Stimulated activated CD4-positive, alpha-beta T cell treated with anti-CD3 and anti-CD28 coated beads, Interleukin-1b, Interleukin-23, amount 100 ng/mL, for 1 hour (primary cell): ENCODE results near the gene FADS2.
"Not testable (repeated sequence)": the region's sequence is repeated elsewhere in the genome, so short reads cannot be mapped to it uniquely, and the experiment has no call there.

Source experiments
- DNase-seq, 2 donors: peaks; one replicate each; pipeline ENCODE4 v3.0.0-alpha.2; 2020; ENCODE audit warnings: low read depth in 2 of 2

FADS2 gene

DNA sequence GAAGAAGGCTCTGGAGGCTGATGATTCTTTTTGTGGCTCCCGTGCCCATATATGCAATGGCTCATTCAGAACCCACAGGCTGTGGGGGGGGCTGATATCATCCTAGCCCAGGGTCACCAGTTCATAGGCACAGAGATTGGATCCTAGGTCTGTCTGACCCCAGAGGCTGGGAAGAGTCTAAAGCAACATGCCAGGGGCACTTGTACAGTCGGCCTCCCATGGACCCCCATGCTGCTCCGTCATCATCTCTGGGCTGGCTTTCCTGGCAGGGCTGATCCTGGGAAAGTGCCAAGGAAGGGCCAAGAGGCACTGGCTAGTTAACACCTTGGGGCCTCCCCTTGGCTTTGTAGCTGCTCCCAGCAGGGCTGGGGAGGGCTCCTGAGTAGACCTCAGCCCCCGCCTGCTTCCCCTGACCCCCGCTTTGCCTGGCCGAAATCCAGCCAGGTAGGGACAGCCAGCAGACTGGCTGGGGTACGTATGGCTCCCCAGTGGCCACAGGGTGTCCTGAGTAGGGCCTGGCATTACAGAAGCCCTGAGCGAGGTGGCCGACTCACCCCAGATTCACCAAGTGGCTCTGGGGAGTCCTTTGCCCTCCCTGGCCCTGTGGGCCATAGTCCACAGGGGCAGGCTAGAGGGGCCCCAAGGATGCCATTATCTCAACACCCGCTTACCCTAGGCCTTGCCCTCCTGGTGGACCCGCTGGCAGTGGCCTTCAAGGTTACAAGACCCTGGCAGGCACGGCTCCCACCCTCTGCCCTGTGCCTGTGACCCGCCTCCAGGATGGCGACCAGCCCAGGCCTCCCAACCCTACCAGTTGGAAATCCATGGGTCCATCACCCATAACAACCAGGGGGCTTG, 40.7 kb downstream of the FADS2 start:
- no peak for DNase-seq

DNA sequence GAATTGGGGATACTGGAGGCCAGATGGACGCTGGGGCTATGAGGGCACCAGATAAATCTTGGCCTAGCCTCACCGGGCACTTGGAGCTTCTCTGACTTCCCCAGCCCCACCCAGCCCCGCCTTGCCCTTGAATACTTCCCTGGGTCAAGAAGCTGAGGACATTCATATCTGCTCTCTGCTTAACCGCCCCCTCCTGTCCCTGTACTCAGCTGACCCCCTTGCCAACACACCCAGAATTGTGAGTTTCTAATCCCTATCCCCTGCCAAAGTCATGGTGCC, 41.3 kb downstream of the FADS2 start:
- DNase-seq, result no peak

DNA sequence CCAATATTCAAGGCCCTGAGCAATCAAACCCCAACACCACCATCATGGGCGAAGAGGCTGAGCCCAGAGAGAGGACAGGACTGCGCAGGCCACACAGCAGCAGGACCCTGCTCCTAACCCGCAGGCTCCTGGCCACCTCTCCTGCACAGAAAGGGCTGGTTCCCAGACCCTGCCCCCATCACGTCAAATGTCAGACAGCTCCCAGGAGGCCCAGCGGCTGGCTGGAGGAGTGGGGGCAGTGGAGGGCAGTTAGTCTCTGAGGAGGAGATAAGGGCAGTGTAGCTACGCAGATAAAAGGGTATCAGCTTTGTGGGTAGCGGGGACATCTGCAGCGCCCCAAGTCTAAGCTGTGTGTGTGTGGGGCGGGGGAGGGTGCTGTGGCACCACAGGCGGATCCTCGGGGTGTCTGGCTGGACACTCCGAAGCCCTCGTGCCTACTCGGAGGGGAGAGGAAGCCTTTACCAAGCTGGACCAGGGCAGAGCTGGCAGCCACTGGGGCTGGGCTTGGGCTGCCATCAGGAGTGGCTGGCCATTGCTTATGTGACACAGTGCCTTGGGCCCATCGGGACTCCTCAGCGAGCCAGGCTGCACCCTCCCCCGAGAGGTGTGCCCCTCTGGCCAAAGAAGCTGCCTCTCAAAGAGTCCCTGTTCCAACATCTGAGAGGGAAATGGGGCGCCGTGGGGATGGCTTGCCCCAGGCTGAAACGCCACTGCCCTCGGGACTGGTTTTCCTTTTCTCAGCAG, 41.8 kb downstream of the FADS2 start:
- DNase-seq, result no peak

DNA sequence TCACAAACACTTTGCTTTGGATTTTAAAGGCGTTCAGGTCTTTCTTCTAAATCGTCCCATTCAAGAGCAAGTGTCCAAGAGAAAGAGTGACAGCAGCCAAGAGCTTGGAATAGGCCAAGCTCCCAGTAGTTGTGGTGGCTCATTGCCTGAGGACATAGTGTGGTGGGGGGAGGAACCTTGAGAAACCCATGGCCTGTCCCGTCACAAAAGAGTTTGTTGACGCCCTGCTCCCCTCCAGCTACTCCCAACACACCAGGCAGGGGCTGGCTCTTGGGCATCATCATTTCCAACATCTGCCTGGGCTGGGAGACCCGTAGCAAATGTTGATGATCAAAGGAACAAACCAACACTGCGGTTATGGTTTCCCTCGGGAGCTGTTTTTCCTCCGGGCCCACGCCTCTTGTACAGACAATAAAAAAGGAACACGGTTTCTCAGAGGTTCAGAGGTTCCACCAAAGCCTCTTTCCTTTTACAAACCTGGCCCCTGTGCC, 42.5 kb downstream of the FADS2 start:
- no peak for DNase-seq

DNA sequence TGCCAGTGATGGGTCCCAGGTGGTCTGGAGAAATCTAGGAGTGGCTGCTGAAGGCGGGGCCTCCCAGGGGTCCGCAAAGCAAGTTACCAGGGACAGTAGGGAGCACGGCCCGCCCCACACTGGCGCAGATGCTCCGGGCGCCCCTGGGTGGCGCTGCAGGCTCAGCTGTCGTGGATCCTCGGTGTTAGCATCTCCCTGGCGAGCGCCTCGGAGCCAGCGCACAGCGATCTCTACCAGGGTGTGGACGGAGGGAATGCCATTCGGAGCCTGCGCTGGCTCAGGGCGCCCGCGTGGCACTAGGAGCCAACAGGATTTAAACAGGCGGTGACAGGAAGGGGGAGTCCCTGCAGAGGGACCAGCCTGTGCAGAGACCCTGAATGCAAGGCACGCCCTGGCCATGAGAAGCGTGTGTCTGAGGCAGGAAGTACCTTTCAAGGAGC, 43.1 kb downstream of the FADS2 start:
- DNase-seq, result peak; percentile 15 to 40

DNA sequence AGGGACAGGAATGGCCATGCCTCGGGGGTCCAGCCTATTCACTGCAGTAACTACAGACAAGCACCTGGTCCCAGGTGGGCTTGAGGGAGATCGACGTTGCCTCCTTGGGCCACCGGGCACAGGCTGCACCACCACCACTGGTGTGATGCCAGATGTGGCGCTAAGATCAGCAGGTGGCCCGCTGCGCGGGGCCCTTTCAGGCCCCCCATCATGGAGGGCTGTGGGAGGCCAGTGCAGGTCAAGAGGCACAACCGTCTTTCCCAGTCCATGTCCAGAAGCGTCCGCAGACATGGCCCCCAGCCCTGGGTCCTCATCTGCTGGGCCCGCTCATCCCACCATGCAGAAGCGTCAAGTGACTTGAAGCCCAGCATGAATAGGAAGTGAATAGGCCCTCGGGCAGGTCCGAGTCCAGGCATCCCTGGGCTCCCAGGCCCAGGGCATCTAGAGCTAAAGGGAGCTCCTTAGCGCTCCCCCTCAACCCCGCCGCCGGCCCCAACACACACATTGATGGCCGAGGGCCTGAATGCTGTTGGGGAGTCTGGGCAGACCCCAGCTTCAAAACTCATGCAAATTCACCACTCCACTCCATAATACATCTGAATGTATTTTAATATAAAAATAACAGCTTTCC, 45.0 kb downstream of the FADS2 start:
- no peak for DNase-seq

DNA sequence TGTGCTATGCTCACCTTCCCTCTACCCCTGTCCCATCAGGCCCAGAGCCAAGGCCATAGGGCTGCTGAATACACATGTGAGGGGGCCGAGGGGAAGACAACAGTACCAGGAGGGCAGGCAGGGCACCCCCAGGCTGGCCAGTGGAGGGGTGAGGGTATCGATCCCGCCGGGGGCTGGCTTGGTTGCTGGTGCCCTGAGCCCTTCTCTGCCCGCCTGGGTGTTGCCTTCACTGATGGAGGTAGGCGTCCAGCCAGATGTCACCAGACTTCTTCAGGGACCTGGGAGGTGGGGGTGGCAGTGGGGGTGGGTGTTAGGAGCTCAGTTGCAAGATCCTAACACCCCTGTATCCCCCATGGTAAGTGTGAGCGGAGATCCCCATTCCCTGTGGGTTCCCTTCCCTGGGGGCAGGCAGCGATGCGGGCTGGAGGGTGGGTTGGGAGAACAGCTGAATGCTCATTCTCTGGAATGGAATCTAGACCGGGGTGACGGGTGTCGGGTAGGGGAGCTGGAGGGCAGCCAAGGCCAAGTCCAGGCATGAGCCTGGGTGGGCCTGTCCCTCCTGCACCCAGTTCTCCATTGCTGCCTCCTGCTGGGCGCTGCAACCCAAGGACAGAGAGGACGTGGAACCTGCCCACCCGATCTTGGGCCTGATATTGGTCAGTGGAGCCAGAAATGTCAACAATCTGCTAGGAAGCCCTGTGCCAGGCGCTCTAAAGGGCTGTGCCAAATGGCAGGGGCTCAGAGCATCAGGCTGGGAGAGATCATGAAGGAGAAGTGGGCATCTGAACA, 45.7 kb downstream of the FADS2 start:
- no peak for DNase-seq

DNA sequence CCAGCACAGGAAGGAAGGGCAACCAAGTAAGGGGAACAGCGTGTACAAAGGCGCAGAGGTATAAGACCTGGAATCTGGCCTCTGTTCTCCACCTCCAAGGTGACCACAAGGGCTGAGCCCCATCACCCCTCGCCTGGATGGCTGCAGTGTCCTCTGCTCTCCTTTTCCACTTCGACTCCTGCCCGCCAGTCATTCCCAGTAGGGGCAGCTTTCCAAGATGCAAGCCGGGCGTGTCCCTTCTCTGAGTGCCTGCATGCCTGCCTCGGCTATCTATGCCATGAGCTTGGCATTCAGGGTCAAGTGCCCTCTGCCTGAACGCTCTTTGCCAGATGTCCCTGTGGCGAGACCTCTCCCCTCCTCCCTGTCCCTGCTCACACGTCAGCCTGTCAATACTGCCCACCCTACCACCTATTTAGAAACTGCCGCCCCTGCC, 46.3 kb downstream of the FADS2 start:
- DNase-seq, result no peak

DNA sequence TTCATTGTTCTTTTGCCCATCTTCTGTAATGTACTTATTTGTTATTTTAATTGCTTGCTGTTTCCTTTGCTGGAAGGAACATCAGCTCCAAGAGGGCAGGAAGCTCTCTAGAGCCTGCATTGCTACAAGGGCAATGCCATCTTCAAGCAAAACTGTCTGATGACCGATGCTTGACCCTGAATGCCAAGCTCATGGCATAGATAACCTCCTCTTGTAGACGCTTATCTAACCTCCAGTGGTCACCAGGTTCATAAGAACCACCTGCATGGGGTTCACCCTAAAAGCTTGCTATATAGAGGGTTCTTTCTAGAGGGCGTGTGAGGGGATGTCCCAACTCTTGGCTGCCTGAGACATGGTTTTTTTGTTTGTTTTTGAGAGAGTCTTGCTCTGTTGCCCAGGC, 46.8 kb downstream of the FADS2 start:
- no peak for DNase-seq

DNA sequence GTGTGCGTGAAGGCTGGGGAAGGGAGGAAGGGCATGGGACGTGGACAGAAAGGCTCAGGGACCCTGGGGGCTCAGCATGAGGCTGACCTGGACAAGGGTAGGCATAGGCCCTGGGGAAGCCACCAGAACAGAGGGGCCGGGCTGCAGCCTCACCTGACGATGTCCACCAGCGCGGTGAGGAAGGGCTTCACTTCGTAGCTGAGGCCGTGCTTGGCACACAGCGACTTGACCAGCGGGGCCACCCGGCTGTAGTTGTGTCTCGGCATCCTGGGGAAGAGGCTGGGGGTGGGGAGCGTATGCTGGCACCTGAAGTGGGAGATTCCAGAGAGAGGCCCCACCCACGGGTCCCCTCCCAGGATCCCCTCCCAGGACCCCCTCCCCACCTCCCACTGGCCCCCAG, 47.6 kb downstream of the FADS2 start:
- no peak for DNase-seq

DNA sequence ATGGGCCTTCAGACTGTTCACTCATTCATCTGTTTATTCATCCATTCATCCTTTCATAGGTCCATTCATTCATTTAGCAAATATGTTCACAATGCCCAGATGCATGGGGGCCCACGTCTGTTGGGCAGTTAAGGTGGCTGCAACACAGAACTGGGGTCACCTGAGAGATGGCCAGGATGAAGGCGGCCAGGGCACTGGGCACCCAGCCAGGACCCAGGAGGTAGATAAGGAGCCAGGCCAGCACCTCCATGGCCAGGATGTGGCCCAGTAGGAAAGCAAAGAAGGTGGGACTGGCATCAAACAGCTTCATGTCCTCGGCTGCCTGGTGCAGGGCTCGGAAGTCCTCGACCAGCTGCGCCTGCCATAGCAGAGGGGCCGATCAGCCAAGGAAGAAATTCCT, 51.1 kb downstream of the FADS2 start:
- DNase-seq, result no peak

DNA sequence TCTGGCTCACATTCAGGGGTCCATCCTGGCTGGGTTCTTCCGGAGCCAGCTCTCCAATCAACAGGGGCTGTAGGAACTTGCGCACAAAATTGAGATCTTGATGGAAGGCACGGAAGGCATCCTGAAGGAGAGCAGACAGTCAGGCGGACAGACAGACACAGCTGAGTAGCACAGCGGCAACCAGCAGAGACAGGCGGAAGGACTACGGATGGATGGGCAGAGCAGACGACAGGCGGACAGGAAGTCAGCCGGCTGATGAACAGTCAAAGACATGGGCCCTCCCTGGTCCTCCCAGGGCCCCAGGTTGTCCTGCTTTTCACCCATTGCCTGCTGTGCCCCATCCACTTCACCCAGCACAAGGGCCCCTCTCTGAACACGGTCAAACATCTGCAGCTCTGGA, 51.9 kb downstream of the FADS2 start:
- no peak for DNase-seq

DNA sequence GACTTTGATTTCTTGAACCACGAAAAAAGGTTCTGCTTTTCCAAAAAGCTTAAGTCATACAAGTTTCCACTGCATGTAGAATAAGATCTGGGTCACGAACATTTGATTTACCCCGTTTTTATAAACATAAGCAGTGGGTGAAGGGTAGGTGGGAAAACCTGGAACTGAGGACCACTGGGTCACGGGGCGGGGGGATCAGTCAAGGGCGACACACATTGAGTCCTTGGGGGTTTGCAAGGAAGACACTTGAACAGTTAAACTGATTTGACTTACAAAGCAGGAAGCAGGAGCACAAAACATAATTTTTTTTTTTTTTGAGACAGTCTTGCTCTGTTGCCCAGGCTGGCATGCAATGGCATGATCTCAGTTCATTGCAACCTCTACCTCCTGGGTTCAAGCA, 52.4 kb downstream of the FADS2 start:
- DNase-seq, result no peak

DNA sequence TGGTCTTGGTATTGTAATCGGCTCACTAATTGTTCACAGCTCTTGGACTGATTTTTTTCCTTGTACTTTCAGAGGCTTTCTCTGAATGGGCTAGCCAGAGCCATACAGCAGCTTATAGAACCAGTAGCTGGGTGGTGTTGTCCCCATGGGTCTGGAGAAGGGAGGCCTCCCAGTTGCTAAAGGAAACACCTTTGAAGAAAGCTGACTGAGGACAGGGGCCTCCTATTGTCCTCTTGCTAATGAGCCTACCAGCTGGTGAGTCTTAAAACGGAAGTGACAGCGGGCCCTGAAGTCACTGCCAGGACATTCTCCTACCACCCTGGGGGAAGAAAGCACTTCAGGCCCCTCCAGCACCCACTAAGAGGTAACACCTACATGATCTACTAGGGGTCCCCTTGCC, 53.3 kb downstream of the FADS2 start:
- no peak for DNase-seq

DNA sequence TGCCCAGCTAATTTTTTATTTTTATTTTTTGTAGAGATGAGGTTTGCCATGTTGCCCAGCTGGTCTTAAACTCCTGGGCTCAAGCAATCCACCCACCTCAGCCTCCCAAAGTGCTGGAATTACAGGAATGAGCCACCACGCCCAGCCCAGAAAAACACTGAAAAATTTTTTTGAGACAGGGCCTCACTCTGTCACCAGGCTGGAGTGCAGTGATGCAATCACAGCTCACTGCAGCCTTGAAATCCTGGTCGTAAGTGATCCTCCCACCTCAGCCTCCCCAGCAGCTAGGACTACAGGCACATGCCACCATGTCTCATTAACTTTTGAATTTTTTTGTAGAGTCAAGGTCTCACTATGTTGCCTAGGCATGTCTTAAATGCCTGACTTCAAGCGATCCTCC, 54.2 kb downstream of the FADS2 start:
- DNase-seq, result not testable (repeated sequence)

DNA sequence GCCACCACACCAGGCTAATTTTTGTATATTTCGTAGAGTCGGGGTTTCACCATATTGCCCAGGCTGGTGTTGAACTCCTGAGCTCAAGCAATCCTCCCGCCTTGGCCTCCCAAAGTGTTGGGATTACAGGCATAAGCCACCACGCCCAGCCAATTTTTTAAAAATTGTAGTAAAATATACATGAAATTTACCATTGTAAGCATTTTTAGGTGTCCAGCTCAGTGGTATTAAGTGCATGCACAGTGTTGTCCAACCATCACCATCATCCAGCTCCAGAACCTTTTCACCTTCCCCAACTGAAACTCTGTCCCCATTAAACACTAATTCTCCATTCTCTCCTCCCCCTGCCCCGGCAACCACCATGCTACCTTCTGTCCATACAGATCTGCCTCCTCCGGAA, 54.8 kb downstream of the FADS2 start:
- DNase-seq, result no peak

DNA sequence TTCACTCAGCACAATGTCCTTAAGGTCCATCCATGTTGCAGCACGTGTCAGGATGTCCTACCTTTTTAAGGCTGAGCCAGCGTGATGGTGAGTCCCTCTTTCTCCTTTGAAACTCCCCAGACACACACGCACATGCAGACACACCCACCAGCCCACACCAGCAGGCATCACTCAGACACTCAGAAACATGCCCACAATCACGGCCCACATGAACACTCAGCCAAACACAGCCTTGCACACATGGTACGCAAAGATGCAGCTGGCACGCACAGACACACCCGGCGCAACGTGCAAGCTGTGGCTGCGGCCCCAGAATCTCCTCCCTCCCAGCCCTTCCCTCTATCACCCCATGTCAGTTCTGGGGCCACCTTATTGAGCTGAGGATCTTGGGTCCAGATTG, 55.2 kb downstream of the FADS2 start:
- no peak for DNase-seq

DNA sequence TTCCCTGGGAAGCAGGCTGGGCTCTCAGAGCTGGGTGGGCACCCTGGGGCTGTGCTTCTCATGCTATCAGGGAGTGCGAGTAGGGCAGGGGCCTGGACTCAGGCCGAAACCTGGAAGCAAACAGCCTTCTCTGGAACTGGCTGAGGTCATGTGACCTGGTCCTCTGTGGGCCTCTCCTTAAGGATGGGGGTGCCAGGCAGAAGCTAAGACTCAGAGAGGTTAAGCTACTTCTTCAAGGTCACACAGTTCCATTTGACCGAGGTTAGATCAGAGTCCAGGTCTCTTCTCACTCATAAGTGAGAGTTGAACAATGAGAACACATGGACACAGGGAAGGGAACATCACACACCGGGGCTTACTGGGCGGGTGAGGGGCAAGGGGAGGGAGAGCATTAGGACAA, 55.8 kb downstream of the FADS2 start:
- no peak for DNase-seq

DNA sequence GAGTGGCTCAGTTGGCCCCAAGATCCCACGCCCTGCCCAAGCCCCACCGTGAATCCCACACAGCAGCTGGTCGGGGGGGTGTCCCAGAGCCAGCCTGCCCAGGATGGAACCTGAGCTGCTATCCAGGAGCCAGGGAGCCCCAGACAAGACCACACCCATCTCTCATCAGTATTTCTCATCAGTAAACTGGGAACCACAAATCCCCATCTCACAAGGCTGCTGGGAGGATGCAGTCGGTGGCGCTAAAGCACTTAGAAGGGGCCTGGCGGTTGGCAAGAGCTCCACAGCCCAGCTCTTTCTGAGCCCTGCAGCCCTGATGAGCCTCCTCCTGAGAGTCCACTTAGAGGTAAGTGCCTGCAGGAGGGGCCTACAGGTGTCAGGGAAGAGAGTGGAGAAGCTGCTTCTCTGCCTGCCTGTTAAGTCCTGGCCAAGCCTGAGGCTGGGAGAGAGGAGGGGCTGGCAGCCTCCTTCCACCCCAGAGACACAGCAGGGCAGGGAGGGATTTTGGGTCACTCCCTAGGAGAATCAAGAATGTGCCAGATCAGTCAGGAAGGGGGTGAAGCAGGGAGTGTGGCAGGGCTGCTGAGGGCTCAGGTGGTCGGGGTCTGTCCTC, 57.2 kb downstream of the FADS2 start:
- no peak for DNase-seq

DNA sequence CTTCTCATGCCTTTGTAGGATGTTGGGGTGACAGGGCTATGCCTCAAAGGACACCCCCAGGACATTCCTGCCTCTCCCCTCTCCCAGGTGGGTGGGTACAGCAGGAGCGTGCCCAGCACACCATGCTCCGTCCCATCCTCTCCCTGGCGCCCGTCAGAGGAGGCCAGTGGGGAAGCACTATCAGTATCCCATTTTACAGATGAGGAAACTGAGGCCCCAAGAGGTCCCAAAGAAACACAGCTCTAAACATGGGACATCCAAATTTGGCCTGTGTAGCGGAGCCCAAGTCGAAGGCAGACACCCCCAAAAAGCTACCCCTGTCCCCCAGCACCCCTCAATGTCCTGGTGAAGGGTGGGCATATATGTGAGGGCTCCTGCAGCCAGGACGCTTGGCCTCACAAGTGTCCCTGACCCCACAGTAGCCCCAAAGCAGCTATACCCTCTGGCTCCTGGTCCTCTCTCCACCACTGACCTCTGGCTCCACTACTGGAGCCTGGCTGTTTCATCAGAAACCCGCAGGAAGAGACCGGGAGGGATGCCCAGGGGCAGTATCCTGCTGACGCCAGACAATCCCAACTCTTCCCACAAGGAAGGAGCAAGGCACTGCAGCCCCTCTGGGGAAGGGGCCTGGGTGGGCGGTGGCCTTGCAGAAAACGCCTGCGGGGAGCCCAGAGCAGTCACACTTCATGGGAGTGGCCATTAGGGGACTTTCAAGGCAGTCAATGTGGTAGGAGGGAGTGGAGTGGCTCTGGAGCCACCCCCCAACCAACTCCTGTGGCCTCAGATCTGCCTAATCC, 57.9 kb downstream of the FADS2 start:
- no peak for DNase-seq

DNA sequence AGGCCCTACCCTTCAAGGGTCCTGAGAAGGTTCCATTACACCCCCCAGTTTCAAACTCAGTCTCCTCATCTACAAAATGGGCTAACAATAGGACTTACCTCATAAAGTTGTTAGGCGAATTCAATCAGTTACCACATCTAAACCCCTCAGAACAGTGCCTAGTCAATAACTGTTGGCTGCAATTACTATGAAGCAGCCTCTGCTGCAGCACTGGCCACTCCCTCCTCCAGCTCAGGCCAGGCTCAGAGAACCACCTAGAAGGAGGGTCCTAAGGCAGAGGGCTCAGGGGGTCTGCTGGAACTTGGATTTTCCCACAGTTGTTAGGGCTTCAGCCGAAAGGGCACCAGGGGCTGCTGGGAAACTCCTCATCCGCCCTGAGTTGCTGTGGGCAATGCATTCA, 58.5 kb downstream of the FADS2 start:
- DNase-seq, result no peak
